NCI-H226 (cell line): ENCODE measurements around the gene KIFC3.
A peak's percentile ranks its signal among the peaks of the same experiment; 100 is the strongest.
"Not testable (repeated sequence)": the region's sequence is repeated elsewhere in the genome, so short reads cannot be mapped to it uniquely, and the experiment has no call there.

Experiments used
- DNase-seq: peaks from one replicate; pipeline ENCODE4 v3.0.0-alpha.2; 2015

The KIFC3 gene

GRCh38 chr16:57720142-57720575 lies 82.1 kb downstream of the KIFC3 start:
- DNase-seq, result peak; percentile 25

- DNase-seq, result no peak
These were observed 88.2 kb downstream of the KIFC3 start for GRCh38 chr16:57714047-57714446.

GRCh38 chr16:57713596-57713995 lies 88.7 kb downstream of the KIFC3 start:
- no peak for DNase-seq

GRCh38 chr16:57712569-57712968 lies 89.7 kb downstream of the KIFC3 start:
- not testable (repeated sequence) for DNase-seq

DNA sequence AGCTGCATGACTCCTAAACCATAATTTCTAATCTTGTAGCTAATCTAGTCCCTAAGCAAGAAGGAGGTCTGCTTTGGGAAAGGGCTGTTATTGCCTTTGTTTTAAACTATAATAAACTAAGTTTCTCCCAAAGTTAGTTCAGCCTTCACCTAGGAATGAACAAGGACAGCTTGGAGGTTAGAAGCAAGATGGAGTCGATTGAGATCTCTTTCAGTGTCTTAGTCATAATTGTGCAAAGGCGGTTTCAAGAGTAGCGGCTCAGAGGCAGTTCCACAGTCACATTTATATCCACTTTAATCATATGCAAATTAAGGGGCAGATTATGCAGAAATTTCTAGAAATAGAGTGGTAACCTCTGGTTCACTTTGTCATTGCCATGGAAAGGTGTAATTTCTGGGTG lies 90.3 kb downstream of the KIFC3 start:
- DNase-seq, result no peak

- no peak for DNase-seq
These were observed 90.9 kb downstream of the KIFC3 start for GRCh38 chr16:57711346-57711745.

GRCh38 chr16:57709663-57710062 lies 92.6 kb downstream of the KIFC3 start:
- DNase-seq, result no peak
